ENCODE data around the gene UGT1A1. TPM values are rescaled to one million over a fixed set of nuclear protein-coding genes. Genes with fewer than 3 reads are reported as not detected.
A peak's percentile ranks its signal among the peaks of the same experiment; 100 is the strongest.

The UGT1A1 gene
- total RNA-seq, 1 experiment from 2014 or later, result 0.33 TPM

GRCh38 chr2:233758849-233759248 is 1.2 kb upstream of the UGT1A1 start:
- ATAC-seq (no peak), DNase-seq (no peak)
- BruUV-seq (replicated peaks), result no TSS peak
- no peaks in the 10 kb centered on the region for H4K20me1 ChIP-seq (ENCODE audit: low read length)
- no peaks in the 10 kb centered on the region for H3K79me2 ChIP-seq (ENCODE audit: low read length)
- no peak overlapping the region for H2AFZ ChIP-seq (ENCODE audit: low read length)
- no peaks in the 10 kb centered on the region for H3K9me3 ChIP-seq (ENCODE audit: low read length)
- no peaks in the 10 kb centered on the region for H3F3A ChIP-seq (ENCODE audit: low read length, unreplicated experiment)
- ChIA-PET CTCF (no interaction called here), POLR2A (ENCODE audit: unreplicated experiment) (no interaction called here)
- H3K4me1 ChIP-seq (ENCODE audit: insufficient read depth, low read length), result peaks cover 7% of the 10 kb centered on the region
- H3K27me3 ChIP-seq (ENCODE audit: low read length), result no peaks in the 10 kb centered on the region
- H3K4me2 ChIP-seq (ENCODE audit: low read length), result no peak overlapping the region
- H3K9ac ChIP-seq (ENCODE audit: low read length), result no peak overlapping the region
- intact Hi-C loops (cut with micrococcal nuclease), result loop anchor here (2.0 kb wide), 1 partner anchor 56 kb away; no protein-coding TSS in a partner anchor
- no peak overlapping the region for H3K27ac ChIP-seq (ENCODE audit: low read length)
- no peak overlapping the region for H3K4me3 ChIP-seq (ENCODE audit: low read length)
- H3K9me2 ChIP-seq (replicated peaks; ENCODE audit: low read length), result 0 out of 2 replicates have a peak, but pooled peaks cover 4% of the 10 kb centered on the region
- no peak for TF ChIP-seq CTCF (conservative IDR thresholded peaks at IDR 0.05; ENCODE audit: low read depth, low read length)
- TF ChIP-seq EZH2 (IDR thresholded peaks at IDR 0.05; ENCODE audit: low read length, unreplicated experiment), result no peak
- TF ChIP-seq EZH2phosphoT487 (IDR thresholded peaks at IDR 0.05; ENCODE audit: borderline replicate concordance, low read length), result no peak
- no peaks in the 10 kb centered on the region for H3K36me3 ChIP-seq (ENCODE audit: low read depth, low read length)

- H3K36me3 ChIP-seq (ENCODE audit: low read depth, low read length), result no peaks in the 10 kb centered on the region
- DNase-seq, result no peak
- 0 out of 2 replicates have a peak, but pooled peaks cover 4% of the 10 kb centered on the region for H3K9me2 ChIP-seq (replicated peaks; ENCODE audit: low read length)
- no peaks in the 10 kb centered on the region for H3K27me3 ChIP-seq (ENCODE audit: low read length)
- no peak overlapping the region for H3K4me3 ChIP-seq (ENCODE audit: low read length)
- H3K9ac ChIP-seq (ENCODE audit: low read length), result no peak overlapping the region
- no peaks in the 10 kb centered on the region for H3F3A ChIP-seq (ENCODE audit: low read length, unreplicated experiment)
- no peaks in the 10 kb centered on the region for H3K9me3 ChIP-seq (ENCODE audit: low read length)
- ATAC-seq, result no peak
- no peaks in the 10 kb centered on the region for H3K79me2 ChIP-seq (ENCODE audit: low read length)
- no peak overlapping the region for H3K4me2 ChIP-seq (ENCODE audit: low read length)
- H3K27ac ChIP-seq (ENCODE audit: low read length), result no peak overlapping the region
- no peak overlapping the region for H2AFZ ChIP-seq (ENCODE audit: low read length)
- H4K20me1 ChIP-seq (ENCODE audit: low read length), result no peaks in the 10 kb centered on the region
- BruUV-seq (replicated peaks), result no TSS peak
- peaks cover 19% of the 10 kb centered on the region for H3K4me1 ChIP-seq (ENCODE audit: insufficient read depth, low read length)
- CTCF ChIA-PET, result no interaction called here
- TF ChIP-seq EZH2 (IDR thresholded peaks at IDR 0.05; ENCODE audit: low read length, unreplicated experiment) (no peak), EZH2phosphoT487 (IDR thresholded peaks at IDR 0.05; ENCODE audit: borderline replicate concordance, low read length) (no peak), CTCF (conservative IDR thresholded peaks at IDR 0.05; ENCODE audit: low read depth, low read length) (no peak)
- POLR2A ChIA-PET (ENCODE audit: unreplicated experiment), result no interaction called here
- intact Hi-C loops (cut with micrococcal nuclease), result no loop called here
These were observed 1.1 kb downstream of the UGT1A1 start for GRCh38 chr2:233761040-233761769.

GRCh38 chr2:233764264-233764663 is 4.2 kb downstream of the UGT1A1 start:
- no peaks in the 10 kb centered on the region for H3K9me3 ChIP-seq (ENCODE audit: low read length)
- H3K36me3 ChIP-seq (ENCODE audit: low read depth, low read length), result no peaks in the 10 kb centered on the region
- peak overlapping the region; percentile 42; the same call in 1 of the 2 replicates for H3K9ac ChIP-seq (ENCODE audit: low read length)
- intact Hi-C loops (cut with micrococcal nuclease), result no loop called here
- no peaks in the 10 kb centered on the region for H3F3A ChIP-seq (ENCODE audit: low read length, unreplicated experiment)
- H3K27me3 ChIP-seq (ENCODE audit: low read length), result no peaks in the 10 kb centered on the region
- no peaks in the 10 kb centered on the region for H4K20me1 ChIP-seq (ENCODE audit: low read length)
- TF ChIP-seq CTCF (conservative IDR thresholded peaks at IDR 0.05; ENCODE audit: low read depth, low read length), result no peak
- TF ChIP-seq EZH2phosphoT487 (IDR thresholded peaks at IDR 0.05; ENCODE audit: borderline replicate concordance, low read length), result no peak
- TF ChIP-seq EZH2 (IDR thresholded peaks at IDR 0.05; ENCODE audit: low read length, unreplicated experiment), result no peak
- DNase-seq, result peak; percentile 65
- H3K4me3 ChIP-seq (ENCODE audit: low read length), result no peak overlapping the region
- no TSS peak for BruUV-seq (replicated peaks)
- H3K9me2 ChIP-seq (replicated peaks; ENCODE audit: low read length), result 0 out of 2 replicates have a peak, but pooled peaks cover 4% of the 10 kb centered on the region
- H3K27ac ChIP-seq (ENCODE audit: low read length), result peak overlapping the region; percentile 79
- ChIA-PET CTCF (no interaction called here), POLR2A (ENCODE audit: unreplicated experiment) (no interaction called here)
- peak; percentile 87 for ATAC-seq
- H2AFZ ChIP-seq (ENCODE audit: low read length), result 0 out of 2 replicates have a peak overlapping the region, but pooled peaks have one; percentile 53
- no peaks in the 10 kb centered on the region for H3K79me2 ChIP-seq (ENCODE audit: low read length)
- H3K4me2 ChIP-seq (ENCODE audit: low read length), result peak overlapping the region; percentile 43
- peaks cover 19% of the 10 kb centered on the region for H3K4me1 ChIP-seq (ENCODE audit: insufficient read depth, low read length)

All from PC-3 (cell line).